MM.1S (cell line): ENCODE measurements around the gene NCAM2.

Experiments
- DNase-seq: peaks from one replicate; pipeline ENCODE4 v3.0.0-alpha.2; 2015
- H2AFZ ChIP-seq: fragments of 300-600 bp; sonication (generic); 2 replicates; pipeline ENCODE4 v1.6.0; 2016; ENCODE audit warnings: antibody characterized with exemption, low read length
- H3F3A ChIP-seq: fragments of 300-600 bp; sonication (generic); 2 replicates; pipeline ENCODE4 v1.6.1; 2016; ENCODE audit warnings: mild to moderate bottlenecking, antibody characterized with exemption, low read length, moderate library complexity, mixed read lengths; ENCODE audit not compliant: insufficient read depth
- H3K27ac ChIP-seq: fragments of 300-600 bp; sonication (generic); 2 replicates; pipeline ENCODE4 v1.5.1; 2016; ENCODE audit warnings: mild to moderate bottlenecking, low read length
- H3K27me3 ChIP-seq: fragments of 300-600 bp; sonication (generic); replicated peaks from 2 replicates; pipeline ENCODE4 v1.6.0; 2016; ENCODE audit warnings: low read length; ENCODE audit not compliant: insufficient read depth
- H3K36me3 ChIP-seq: fragments of 300-600 bp; sonication (generic); replicated peaks from 2 replicates; pipeline ENCODE4 v1.6.1; 2016; ENCODE audit warnings: mild to moderate bottlenecking, low read length, mixed read lengths; ENCODE audit not compliant: insufficient read depth
- H3K4me1 ChIP-seq: fragments of 300-600 bp; sonication (generic); 2 replicates; pipeline ENCODE4 v1.6.1; 2016; ENCODE audit warnings: low read length, mixed read lengths
- H3K4me2 ChIP-seq: fragments of 300-600 bp; sonication (generic); 2 replicates; pipeline ENCODE4 v1.6.0; 2016; ENCODE audit warnings: low read depth, low read length
- H3K4me3 ChIP-seq: fragments of 300-600 bp; sonication (generic); 2 replicates; pipeline ENCODE4 v1.5.1; 2016; ENCODE audit warnings: low read length, mixed read lengths
- H3K79me2 ChIP-seq: fragments of 300-600 bp; sonication (generic); 2 replicates; pipeline ENCODE4 v1.6.1; 2016; ENCODE audit warnings: mixed run types, low read length, mixed read lengths
- H3K9ac ChIP-seq: fragments of 300-600 bp; sonication (generic); 2 replicates; pipeline ENCODE4 v1.6.1; 2016; ENCODE audit warnings: low read length, mixed read lengths
- H3K9me2 ChIP-seq: fragments of 300-600 bp; sonication (generic); replicated peaks from 2 replicates; pipeline ENCODE4 v1.6.1; 2016; ENCODE audit warnings: mild to moderate bottlenecking, low read length, mixed read lengths; ENCODE audit not compliant: insufficient read depth
- H3K9me3 ChIP-seq: fragments of 300-600 bp; sonication (generic); replicated peaks from 2 replicates; pipeline ENCODE4 v1.6.1; 2016; ENCODE audit warnings: mild to moderate bottlenecking, low read length, mixed read lengths; ENCODE audit not compliant: insufficient read depth
- H4K20me1 ChIP-seq: fragments of 300-600 bp; sonication (generic); 2 replicates; pipeline ENCODE4 v1.6.1; 2016; ENCODE audit warnings: mild to moderate bottlenecking, low read length, moderate library complexity, mixed read lengths; ENCODE audit not compliant: insufficient read depth
- EZH2 ChIP-seq: fragments of 300-600 bp; sonication (generic); optimal IDR thresholded peaks from 2 replicates; pipeline ENCODE3; 2017; ENCODE audit warnings: low read depth, mild to moderate bottlenecking, antibody characterized with exemption, low read length, mixed read lengths
- EZH2phosphoT487 ChIP-seq: fragments of 300-600 bp; sonication (generic); IDR thresholded peaks from 2 replicates; pipeline ENCODE4 v1.6.1; 2018; ENCODE audit warnings: antibody characterized with exemption, low read length
- TF ChIP-seq, protein P1 (sequence below): fragments of 300-600 bp; sonication (generic); IDR thresholded peaks from 2 replicates; pipeline ENCODE4 v1.5.1; 2016; ENCODE audit warnings: antibody characterized with exemption, low read length, mixed read lengths

The NCAM2 gene

DNA sequence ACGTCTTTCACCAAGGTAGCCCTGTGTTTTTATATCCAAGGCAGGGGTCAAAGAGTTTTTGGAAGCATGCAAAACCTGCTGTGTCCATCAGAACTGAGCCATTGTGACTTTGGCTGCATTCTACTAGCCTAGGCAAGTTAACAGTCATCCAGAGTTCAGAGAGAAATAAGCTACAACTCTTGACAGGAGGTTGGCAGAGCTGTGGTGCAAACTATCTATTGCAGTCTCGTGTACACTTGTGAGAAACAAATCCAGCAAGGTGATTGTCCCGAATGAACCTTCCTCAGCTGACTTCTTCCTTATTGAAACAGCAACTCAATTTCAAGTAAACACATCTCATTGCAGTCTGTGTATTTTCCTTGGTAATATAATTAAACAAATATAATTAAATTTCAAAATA lies 124.5 kb downstream of the NCAM2 start:
- Histone ChIP-seq H3K4me2 (no peak overlapping the region), H3K27ac (no peak overlapping the region), H3K27me3 (no peaks in the 10 kb centered on the region), H3K9me3 (no peaks in the 10 kb centered on the region), H4K20me1 (no peaks in the 10 kb centered on the region), H3K36me3 (no peaks in the 10 kb centered on the region), H3F3A (no peaks in the 10 kb centered on the region), H3K79me2 (no peaks in the 10 kb centered on the region), H3K4me3 (no peak overlapping the region), H3K9ac (no peak overlapping the region), H3K4me1 (no peaks in the 10 kb centered on the region), H2AFZ (no peak overlapping the region), H3K9me2 (no peaks in the 10 kb centered on the region)
- TF ChIP-seq EZH2 (no peak), EZH2phosphoT487 (no peak)
- TF ChIP-seq, protein P1, sequence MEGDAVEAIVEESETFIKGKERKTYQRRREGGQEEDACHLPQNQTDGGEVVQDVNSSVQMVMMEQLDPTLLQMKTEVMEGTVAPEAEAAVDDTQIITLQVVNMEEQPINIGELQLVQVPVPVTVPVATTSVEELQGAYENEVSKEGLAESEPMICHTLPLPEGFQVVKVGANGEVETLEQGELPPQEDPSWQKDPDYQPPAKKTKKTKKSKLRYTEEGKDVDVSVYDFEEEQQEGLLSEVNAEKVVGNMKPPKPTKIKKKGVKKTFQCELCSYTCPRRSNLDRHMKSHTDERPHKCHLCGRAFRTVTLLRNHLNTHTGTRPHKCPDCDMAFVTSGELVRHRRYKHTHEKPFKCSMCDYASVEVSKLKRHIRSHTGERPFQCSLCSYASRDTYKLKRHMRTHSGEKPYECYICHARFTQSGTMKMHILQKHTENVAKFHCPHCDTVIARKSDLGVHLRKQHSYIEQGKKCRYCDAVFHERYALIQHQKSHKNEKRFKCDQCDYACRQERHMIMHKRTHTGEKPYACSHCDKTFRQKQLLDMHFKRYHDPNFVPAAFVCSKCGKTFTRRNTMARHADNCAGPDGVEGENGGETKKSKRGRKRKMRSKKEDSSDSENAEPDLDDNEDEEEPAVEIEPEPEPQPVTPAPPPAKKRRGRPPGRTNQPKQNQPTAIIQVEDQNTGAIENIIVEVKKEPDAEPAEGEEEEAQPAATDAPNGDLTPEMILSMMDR: no peak
- no peak for DNase-seq

DNA sequence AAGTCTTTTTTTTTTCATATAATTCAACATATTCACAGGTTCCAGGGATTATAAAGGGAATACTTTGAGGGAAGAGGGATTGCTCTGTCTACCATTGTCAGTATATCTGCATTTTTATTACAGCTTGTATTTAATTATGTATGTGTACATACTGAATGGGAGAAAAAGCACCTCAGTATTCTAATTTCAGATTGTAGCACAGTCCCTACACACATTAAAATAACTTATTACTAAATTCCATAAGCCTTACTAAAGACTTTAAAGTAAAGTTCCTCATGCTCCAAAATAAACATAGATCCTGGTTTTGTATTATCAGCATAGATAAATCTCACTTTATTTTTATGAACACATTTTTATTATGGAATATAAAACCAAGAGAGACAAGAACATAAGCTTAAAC lies 134.2 kb downstream of the NCAM2 start:
- no peak overlapping the region for H2AFZ ChIP-seq
- no peak overlapping the region for H3K9ac ChIP-seq
- no peak overlapping the region for H3K4me2 ChIP-seq
- no peak overlapping the region for H3K4me3 ChIP-seq
- no peaks in the 10 kb centered on the region for H3K9me3 ChIP-seq
- H3K9me2 ChIP-seq: no peaks in the 10 kb centered on the region
- H3K79me2 ChIP-seq: no peaks in the 10 kb centered on the region
- H3F3A ChIP-seq: no peaks in the 10 kb centered on the region
- no peak for DNase-seq
- no peaks in the 10 kb centered on the region for H3K4me1 ChIP-seq
- H3K27me3 ChIP-seq: no peaks in the 10 kb centered on the region
- no peaks in the 10 kb centered on the region for H3K36me3 ChIP-seq
- TF ChIP-seq EZH2phosphoT487 (no peak), EZH2 (no peak)
- TF ChIP-seq, protein P1: no peak
- H4K20me1 ChIP-seq: no peaks in the 10 kb centered on the region
- H3K27ac ChIP-seq: no peak overlapping the region

DNA sequence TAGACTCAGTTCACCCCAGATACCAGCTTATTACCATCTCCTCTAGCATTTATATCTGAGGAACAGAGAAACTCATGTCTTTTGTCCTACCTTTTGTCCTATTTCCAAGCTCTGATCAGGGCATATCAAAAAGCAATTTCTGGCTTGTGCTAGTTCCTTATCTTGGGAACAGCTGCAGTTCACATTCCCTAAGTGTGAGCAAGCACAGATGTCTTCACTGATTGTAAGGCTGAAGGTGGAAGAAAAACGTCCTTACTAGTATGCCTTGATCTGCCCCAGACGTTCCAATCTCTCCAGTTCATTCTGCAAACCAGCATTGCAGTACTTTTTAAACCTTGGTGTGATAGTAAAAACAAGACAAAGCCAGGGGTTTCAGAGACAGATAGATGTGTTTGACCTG lies 139.8 kb downstream of the NCAM2 start:
- DNase-seq: no peak
- Histone ChIP-seq H3K4me3 (no peak overlapping the region), H3K36me3 (no peaks in the 10 kb centered on the region), H3K4me2 (no peak overlapping the region), H3K27ac (no peak overlapping the region), H3K79me2 (no peaks in the 10 kb centered on the region), H3K9me2 (no peaks in the 10 kb centered on the region), H4K20me1 (no peaks in the 10 kb centered on the region), H3F3A (no peaks in the 10 kb centered on the region), H2AFZ (no peak overlapping the region), H3K9ac (no peak overlapping the region), H3K27me3 (no peaks in the 10 kb centered on the region), H3K9me3 (no peaks in the 10 kb centered on the region), H3K4me1 (no peaks in the 10 kb centered on the region)
- TF ChIP-seq, protein P1: no peak
- TF ChIP-seq EZH2: no peak
- TF ChIP-seq EZH2phosphoT487: no peak
